HG03457 (cell line): Measurements from ENCODE around the gene STAC2.

Experiments
- ATAC-seq: cut with Tn5 transposase; IDR thresholded peaks from one replicate; pipeline ENCODE4 v1.9.1; 2021; ENCODE audit warnings: moderate number of reproducible peaks; ENCODE audit not compliant: unreplicated experiment

The STAC2 gene

DNA sequence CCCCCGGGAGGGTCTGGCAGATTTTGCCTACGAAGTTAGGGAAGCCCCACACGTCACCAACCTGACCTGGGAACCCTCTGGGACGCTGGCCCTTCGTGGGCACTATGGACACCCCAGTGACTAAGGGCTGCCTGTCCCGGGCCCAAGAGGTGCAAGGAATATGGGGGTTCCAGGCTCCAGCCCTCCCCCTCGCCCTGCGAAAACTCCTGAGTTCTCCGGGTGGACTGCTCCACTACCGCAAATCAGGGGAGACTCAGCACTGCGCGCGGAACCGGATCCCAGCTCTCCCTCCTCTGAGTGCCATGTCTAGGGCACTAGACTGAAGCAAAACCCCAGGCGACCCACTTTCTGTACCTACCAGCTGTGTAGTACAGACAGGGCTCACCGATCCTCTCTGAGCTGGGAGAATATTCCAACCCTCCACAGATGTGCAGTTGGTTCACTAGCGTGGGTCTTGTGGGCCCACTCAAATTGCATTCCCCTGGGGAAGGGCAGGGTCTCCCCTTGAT, 59.9 kb downstream of the STAC2 start, which contains the start of gene ARL5C:
ARL5C (minus strand) TSS at position 321 of the 509 bp plus-strand sequence. CDS start 401 bp downstream, outside the sequence.
- ATAC-seq = no peak

DNA sequence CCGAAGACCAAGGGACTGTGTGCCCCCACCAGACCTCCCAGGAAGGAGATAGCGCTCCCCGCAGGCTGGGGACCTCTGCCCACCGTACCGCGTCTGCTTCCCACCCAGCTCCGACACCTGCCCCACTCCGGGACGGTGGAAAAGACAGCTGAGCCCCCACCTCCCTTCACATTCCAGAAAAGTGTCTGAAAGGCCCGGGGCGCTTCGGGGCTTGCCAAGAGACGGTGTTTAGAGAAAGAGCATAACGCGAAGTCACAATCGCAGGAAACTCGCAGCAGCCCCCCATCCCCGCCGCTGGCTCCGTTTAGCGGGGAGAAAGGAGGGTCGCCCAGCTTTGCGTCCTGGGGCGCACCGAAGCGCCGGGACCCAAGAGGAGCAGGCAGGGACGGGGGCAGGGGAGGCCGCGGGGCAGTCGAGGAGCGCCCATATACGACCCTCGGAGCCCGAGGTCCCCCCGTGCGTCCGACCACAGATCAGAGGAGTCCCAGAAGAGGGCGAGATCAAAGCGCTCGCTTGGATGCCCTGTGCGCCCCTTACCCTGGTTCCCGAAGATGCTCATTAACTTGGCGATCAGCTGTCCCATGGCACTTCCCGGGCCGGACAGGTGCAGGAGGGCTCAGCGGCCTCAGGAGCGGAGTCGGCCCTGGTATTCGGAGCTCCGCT, 60.4 kb downstream of the STAC2 start:
- ATAC-seq = no peak

DNA sequence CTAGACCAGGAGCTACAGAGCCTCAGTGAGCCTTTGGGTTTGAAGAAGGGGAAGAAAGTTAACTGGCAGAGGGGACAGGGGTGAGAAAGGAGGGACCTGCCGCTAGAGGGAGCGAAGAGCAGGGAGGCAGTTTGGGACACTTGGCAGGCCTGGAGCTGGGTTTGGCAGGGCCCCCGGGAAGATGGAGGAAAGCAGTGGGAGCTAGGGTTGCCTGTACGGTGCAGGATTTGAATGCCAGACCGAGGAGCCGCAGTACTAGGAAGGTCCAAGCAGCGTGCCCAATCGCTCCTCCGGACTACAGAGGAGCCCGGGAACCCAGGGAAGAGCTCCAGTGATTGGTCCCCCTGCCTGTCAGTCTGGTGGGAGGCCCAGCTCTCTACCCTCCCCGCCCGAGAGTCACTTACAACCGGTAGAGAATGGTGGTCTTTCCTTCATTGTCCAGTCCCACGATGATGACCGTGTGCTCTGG, 61.0 kb downstream of the STAC2 start:
- no peak for ATAC-seq

DNA sequence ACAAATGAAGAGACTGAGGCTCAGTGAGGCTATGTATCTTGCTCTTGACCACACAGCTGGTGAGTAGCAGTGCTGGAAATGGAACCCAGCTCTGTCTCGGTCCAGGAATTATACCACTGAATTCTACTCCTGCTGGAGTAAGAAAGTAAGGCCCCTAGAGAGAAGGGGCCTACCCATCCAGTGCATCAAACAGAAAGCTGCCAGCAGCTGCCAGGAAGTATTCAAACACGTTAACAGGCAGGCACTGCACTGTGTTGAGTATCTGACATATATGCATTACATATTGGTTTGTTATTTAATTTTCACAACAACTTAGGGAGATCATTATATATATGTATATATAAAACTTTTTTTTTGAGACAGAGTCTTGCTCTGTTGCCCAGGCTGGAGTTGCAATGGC, 63.8 kb downstream of the STAC2 start:
- ATAC-seq = no peak
